Neuronal stem cell (in vitro differentiated cells): ENCODE results near the gene MORF4L1.

Experiments used
- DNase-seq: peaks from one replicate; pipeline ENCODE4 v3.0.0-alpha.2; 2013; ENCODE audit warnings: low spot score
- H2AFZ ChIP-seq: one replicate; pipeline ENCODE4 v1.6.1; 2013; ENCODE audit warnings: mild to moderate bottlenecking, low read length, inconsistent platforms
- H2AK5ac ChIP-seq: 2 replicates; pipeline ENCODE4 v1.6.1; 2013; ENCODE audit warnings: low read depth, mild to moderate bottlenecking, inconsistent platforms, low read length, moderate library complexity, mixed read lengths
- H2BK120ac ChIP-seq: 2 replicates; pipeline ENCODE4 v1.6.1; 2013; ENCODE audit warnings: low read depth, mild to moderate bottlenecking, inconsistent platforms, low read length, moderate library complexity, mixed read lengths
- H2BK12ac ChIP-seq: one replicate; pipeline ENCODE4 v1.6.1; 2013; ENCODE audit warnings: low read length, inconsistent platforms
- H2BK15ac ChIP-seq: 2 replicates; pipeline ENCODE4 v1.6.1; 2013; ENCODE audit warnings: mild to moderate bottlenecking, low read length, inconsistent platforms, mixed read lengths
- H2BK5ac ChIP-seq: one replicate; pipeline ENCODE4 v1.6.1; 2013; ENCODE audit warnings: inconsistent platforms, mild to moderate bottlenecking, low read length, moderate library complexity
- H3K14ac ChIP-seq: one replicate; pipeline ENCODE4 v1.6.1; 2013; ENCODE audit warnings: low read length, inconsistent platforms
- H3K18ac ChIP-seq: 2 replicates; pipeline ENCODE4 v1.6.1; 2013; ENCODE audit warnings: low read length, inconsistent platforms
- H3K23ac ChIP-seq: 2 replicates; pipeline ENCODE4 v1.6.1; 2013; ENCODE audit warnings: low read depth, mild to moderate bottlenecking, mixed read lengths, low read length, inconsistent platforms; ENCODE audit not compliant: poor library complexity
- H3K27ac ChIP-seq: replicated peaks from 3 replicates; pipeline ENCODE4 v1.5.1; 2013; ENCODE audit warnings: low read length, inconsistent platforms
- H3K27me3 ChIP-seq, 3 experiments: 2 replicates each; pipeline ENCODE4 v1.6.1; 2013; ENCODE audit warnings: low read length in 3 of 3, mild to moderate bottlenecking in 2 of 3, inconsistent platforms in 1 of 3, low read depth in 1 of 3, mixed read lengths in 1 of 3, moderate library complexity in 1 of 3; ENCODE audit not compliant: control insufficient read depth in 3 of 3, insufficient read depth in 3 of 3
- H3K36me3 ChIP-seq, 2 donors: replicated peaks in 1 of 2; 2 replicates each; pipeline ENCODE4 v1.6.1; 2013; ENCODE audit warnings: low read length in 2 of 2; ENCODE audit not compliant: control insufficient read depth in 2 of 2, insufficient read depth in 2 of 2
- H3K4ac ChIP-seq: 2 replicates; pipeline ENCODE4 v1.6.1; 2013; ENCODE audit warnings: inconsistent platforms, mild to moderate bottlenecking, low read length, moderate library complexity
- H3K4me1 ChIP-seq, 2 donors: 1 replicate in 1 of 2; 2 replicates in 1 of 2; pipeline ENCODE4 v1.6.1; 2013; ENCODE audit warnings: low read length in 2 of 2, low read depth in 1 of 2; ENCODE audit not compliant: control insufficient read depth in 2 of 2, insufficient read depth in 1 of 2
- H3K4me2 ChIP-seq: one replicate; pipeline ENCODE4 v1.6.1; 2013; ENCODE audit warnings: mild to moderate bottlenecking, low read length, inconsistent platforms; ENCODE audit not compliant: insufficient read depth, poor library complexity, severe bottlenecking
- H3K4me3 ChIP-seq, 2 donors: 2 replicates each; pipeline ENCODE4 v1.5.1; 2013; ENCODE audit warnings: low read length in 2 of 2, mild to moderate bottlenecking in 2 of 2, inconsistent platforms in 1 of 2, moderate library complexity in 1 of 2
- H3K79me1 ChIP-seq: one replicate; pipeline ENCODE4 v1.6.1; 2013; ENCODE audit warnings: low read depth, mild to moderate bottlenecking, inconsistent platforms, low read length, moderate library complexity
- H3K9ac ChIP-seq: one replicate; pipeline ENCODE4 v1.6.1; 2013; ENCODE audit warnings: mild to moderate bottlenecking, low read depth, low read length, inconsistent platforms; ENCODE audit not compliant: poor library complexity
- H3K9me3 ChIP-seq, 2 donors: replicated peaks in 1 of 2; 2 replicates each; pipeline versions ENCODE3 to v1.6.1; 2013; ENCODE audit warnings: low read length in 2 of 2, mild to moderate bottlenecking in 2 of 2, inconsistent platforms in 1 of 2, low read depth in 1 of 2, mixed read lengths in 1 of 2, moderate library complexity in 1 of 2; ENCODE audit not compliant: control insufficient read depth in 2 of 2, insufficient read depth in 1 of 2
- H4K8ac ChIP-seq: one replicate; pipeline ENCODE4 v1.6.1; 2013; ENCODE audit warnings: low read depth, mild to moderate bottlenecking, inconsistent platforms, low read length, moderate library complexity
- H4K91ac ChIP-seq: one replicate; pipeline ENCODE4 v1.6.1; 2013; ENCODE audit warnings: low read length, low read depth, mild to moderate bottlenecking, inconsistent platforms; ENCODE audit not compliant: poor library complexity
- WGBS, 2 donors: extraction: QIAGEN DNeasy Blood & Tissue Kit; methylation state at CpG; one replicate each; pipeline ENCODE4 v1.1.7; 2013; ENCODE audit warnings: missing lambda C conversion rate in 2 of 2, mixed read lengths in 1 of 2; ENCODE audit not compliant: insufficient read length in 2 of 2, insufficient replicate concordance in 1 of 2; ENCODE audit errors: extremely low coverage in 2 of 2; 5-methylcytosine and 5-hydroxymethylcytosine counted together

The MORF4L1 gene

GRCh38 chr15:78831229-78832207, 41.2 kb upstream of the MORF4L1 start:
- H2BK12ac ChIP-seq, result peak overlapping the region; percentile 36
- H2AK5ac ChIP-seq, result no peak overlapping the region
- H3K14ac ChIP-seq, result peak overlapping the region; percentile 87
- H3K9me3 ChIP-seq, result peaks cover 0 to 1% of the 10 kb centered on the region in 2 donors
- no peaks in the 10 kb centered on the region for H3K4me1 ChIP-seq
- no peak overlapping the region for H2BK15ac ChIP-seq
- H3K4me3 ChIP-seq, result no peak overlapping the region
- H3K27ac ChIP-seq, result no peak overlapping the region
- H2AFZ ChIP-seq, result no peak overlapping the region
- peak overlapping the region; percentile 78 for H3K18ac ChIP-seq
- no peaks in the 10 kb centered on the region for H3K27me3 ChIP-seq
- peak overlapping the region; percentile 18 for H3K4ac ChIP-seq
- H3K79me1 ChIP-seq, result no peaks in the 10 kb centered on the region
- peak overlapping the region; percentile 97 for H3K23ac ChIP-seq
- no peak overlapping the region for H4K91ac ChIP-seq
- no peak overlapping the region for H2BK5ac ChIP-seq
- no peak overlapping the region for H2BK120ac ChIP-seq
- H3K9ac ChIP-seq, result peak overlapping the region; percentile 80
- DNase-seq, result no peak
- H3K36me3 ChIP-seq, result no peaks in the 10 kb centered on the region
- no peak overlapping the region for H4K8ac ChIP-seq
- no CpG with 5 or more reads among the region's 73 CpGs for WGBS, 2 donors
- no peak overlapping the region for H3K4me2 ChIP-seq

GRCh38 chr15:78836333-78836732, 36.4 kb upstream of the MORF4L1 start:
- Histone ChIP-seq H2BK15ac (no peak overlapping the region), H3K27me3 (no peaks in the 10 kb centered on the region), H3K36me3 (no peaks in the 10 kb centered on the region), H3K14ac (no peak overlapping the region), H4K91ac (no peak overlapping the region), H2BK120ac (no peak overlapping the region), H3K27ac (no peak overlapping the region), H3K23ac (no peak overlapping the region), H3K79me1 (no peaks in the 10 kb centered on the region), H3K9me3 (no peaks in the 10 kb centered on the region), H3K4me3 (no peak overlapping the region), H2BK12ac (no peak overlapping the region), H3K4me1 (peaks cover 3 to 10% of the 10 kb centered on the region in 2 donors), H2BK5ac (no peak overlapping the region), H3K18ac (no peak overlapping the region), H3K4ac (no peak overlapping the region), H3K4me2 (no peak overlapping the region), H4K8ac (no peak overlapping the region), H2AK5ac (no peak overlapping the region), H3K9ac (no peak overlapping the region), H2AFZ (no peak overlapping the region)
- no peak for DNase-seq
- no CpG with 5 or more reads among the region's 1 CpG for WGBS, 2 donors

GRCh38 chr15:78837131-78837530, 35.6 kb upstream of the MORF4L1 start:
- H3K9ac ChIP-seq, result no peak overlapping the region
- H3K4me1 ChIP-seq, result peaks cover 3 to 11% of the 10 kb centered on the region in 2 donors
- no peaks in the 10 kb centered on the region for H3K27me3 ChIP-seq
- DNase-seq, result no peak
- H3K9me3 ChIP-seq, result no peaks in the 10 kb centered on the region
- no peak overlapping the region for H2AFZ ChIP-seq
- no peak overlapping the region for H2BK120ac ChIP-seq
- no peak overlapping the region for H2AK5ac ChIP-seq
- no peak overlapping the region for H3K4me2 ChIP-seq
- H2BK15ac ChIP-seq, result no peak overlapping the region
- no peak overlapping the region for H3K18ac ChIP-seq
- no peak overlapping the region for H3K14ac ChIP-seq
- no peak overlapping the region for H3K4ac ChIP-seq
- H4K8ac ChIP-seq, result no peak overlapping the region
- no peak overlapping the region for H2BK12ac ChIP-seq
- H3K4me3 ChIP-seq, result no peak overlapping the region
- H3K27ac ChIP-seq, result no peak overlapping the region
- no peaks in the 10 kb centered on the region for H3K79me1 ChIP-seq
- H2BK5ac ChIP-seq, result no peak overlapping the region
- no peaks in the 10 kb centered on the region for H3K36me3 ChIP-seq
- H3K23ac ChIP-seq, result no peak overlapping the region
- no CpG with 5 or more reads among the region's 2 CpGs for WGBS, 2 donors
- H4K91ac ChIP-seq, result no peak overlapping the region

GRCh38 chr15:78837543-78837942, 35.1 kb upstream of the MORF4L1 start:
- Histone ChIP-seq H3K18ac (peak overlapping the region; percentile 19), H3K79me1 (no peaks in the 10 kb centered on the region), H4K91ac (no peak overlapping the region), H2BK12ac (peak overlapping the region; percentile 78), H3K4me1 (peaks cover 3 to 11% of the 10 kb centered on the region in 2 donors), H2BK15ac (no peak overlapping the region), H2BK120ac (no peak overlapping the region), H3K9ac (no peak overlapping the region), H3K36me3 (no peaks in the 10 kb centered on the region), H4K8ac (no peak overlapping the region), H3K14ac (no peak overlapping the region), H3K4me2 (no peak overlapping the region), H2AFZ (no peak overlapping the region), H3K4ac (no peak overlapping the region), H3K4me3 (no peak overlapping the region), H2BK5ac (no peak overlapping the region), H3K9me3 (no peaks in the 10 kb centered on the region), H3K27me3 (no peaks in the 10 kb centered on the region), H2AK5ac (no peak overlapping the region), H3K23ac (no peak overlapping the region), H3K27ac (no peak overlapping the region)
- WGBS, 2 donors, result no CpG with 5 or more reads among the region's 8 CpGs
- no peak for DNase-seq
